Vagina (tissue), 2 donors: ENCODE measurements around the gene UNC119.

Source experiments
- CTCF ChIP-seq, 3 experiments: fragments of 450-650 bp in 2 of 3; fragments of 200-600 bp in 1 of 3; sonication (generic) in 1 of 3; IDR thresholded peaks; one replicate each; pipeline ENCODE4 v1.5.1; 2017 to 2019; ENCODE audit warnings: antibody characterized with exemption in 3 of 3, mild to moderate bottlenecking in 2 of 3, moderate library complexity in 2 of 3
- POLR2A ChIP-seq, 2 donors: fragments of 450-650 bp; IDR thresholded peaks; one replicate each; pipeline ENCODE4 v1.6.1; 2017; ENCODE audit warnings: antibody characterized with exemption in 2 of 2, mild to moderate bottlenecking in 2 of 2, moderate library complexity in 2 of 2
- POLR2AphosphoS5 ChIP-seq, 2 donors: sonication (generic); formaldehyde crosslinking; IDR thresholded peaks; one replicate each; pipeline ENCODE4 v1.9.0; 2017; ENCODE audit warnings: antibody characterized with exemption in 2 of 2, mild to moderate bottlenecking in 2 of 2, low read depth in 1 of 2; ENCODE audit not compliant: insufficient read depth in 1 of 2

- no peak for TF ChIP-seq CTCF (IDR thresholded peaks at IDR 0.05)
- no peak for TF ChIP-seq POLR2AphosphoS5 (IDR thresholded peaks at IDR 0.05; ENCODE audit: insufficient read depth in 1 of 2, low read depth in 1 of 2)
- no peak for TF ChIP-seq POLR2A (IDR thresholded peaks at IDR 0.05)
Observed at GRCh38 chr17:28529013-28529400, 23.4 kb downstream of the UNC119 start.
